A375 (cell line): ENCODE results near the gene KLK6. TPM values are rescaled to one million over a fixed set of nuclear protein-coding genes. Genes with fewer than 3 reads are reported as not detected.

ENCODE experiments used
- total RNA-seq: library from RNA; depleted of rRNA; stranded (reverse); fragments of >200 nt; shearing (Covaris generic); gene quantifications from 2 replicates; pipeline ENCODE4 v1.2.3, GENCODE V29; 2014; rRNA removed

KLK6 gene
- 0.94 and 1.6 TPM in 2 replicates for total RNA-seq

DNA sequence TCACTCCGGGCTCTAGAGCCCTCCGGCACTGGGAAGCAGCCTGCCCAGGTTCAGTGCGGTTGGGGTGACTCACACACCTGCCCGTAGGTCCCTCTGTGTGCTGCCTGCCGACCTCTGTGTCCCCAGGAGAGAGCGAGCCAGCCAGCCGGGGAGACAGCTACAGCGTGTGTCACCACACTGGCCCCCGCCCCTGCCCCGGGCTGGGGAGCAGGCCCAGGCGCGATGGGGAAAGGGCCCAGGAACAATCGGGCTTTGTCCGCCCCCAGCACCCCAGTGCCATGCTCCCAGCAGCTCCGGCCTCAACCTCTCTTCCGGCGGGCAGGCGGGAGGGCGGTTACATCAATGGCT lies at the start of gene KLK6:
KLK6 (minus strand) TSS at position 179 of the 348 bp plus-strand sequence. CDS start 1,487 bp downstream, outside the sequence.

GRCh38 chr19:51001515-51001914 lies 32.1 kb upstream of the KLK6 start, which contains the start of gene KLK8:
TSS of gene KLK8 (minus strand) at chr19:51001604. CDS start at chr19:51001167, 437 bp downstream.

GRCh38 chr19:50983625-50984292 lies 14.4 kb upstream of the KLK6 start, which contains the start of gene KLK7:
TSS of gene KLK7 (minus strand) at chr19:50983917. CDS start at chr19:50982399, 1,518 bp downstream.

DNA sequence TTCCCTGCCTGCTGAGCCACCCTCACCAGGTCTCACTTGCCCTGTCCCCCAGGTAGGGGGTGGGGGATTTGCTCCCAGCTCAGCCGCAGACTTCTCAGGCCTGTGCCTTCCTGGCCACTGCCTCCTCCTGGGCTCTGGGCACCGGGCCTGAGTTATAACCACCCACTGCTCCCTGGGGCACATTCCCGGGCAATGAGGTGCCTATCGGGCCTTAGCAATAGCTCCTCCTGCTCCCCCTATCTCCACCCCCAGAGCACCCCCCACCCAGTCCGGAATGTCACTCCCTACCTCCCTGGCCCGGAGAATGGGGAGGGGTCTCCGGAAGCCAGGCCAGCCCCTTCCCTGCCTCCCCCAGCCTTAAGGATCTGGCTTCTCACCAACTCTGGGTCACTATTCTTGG lies 16.5 kb downstream of the KLK6 start, which contains the start of gene KLK5:
KLK5 (minus strand) TSS at position 129 of the 400 bp plus-strand sequence. CDS start 381 bp downstream, outside the sequence.

DNA sequence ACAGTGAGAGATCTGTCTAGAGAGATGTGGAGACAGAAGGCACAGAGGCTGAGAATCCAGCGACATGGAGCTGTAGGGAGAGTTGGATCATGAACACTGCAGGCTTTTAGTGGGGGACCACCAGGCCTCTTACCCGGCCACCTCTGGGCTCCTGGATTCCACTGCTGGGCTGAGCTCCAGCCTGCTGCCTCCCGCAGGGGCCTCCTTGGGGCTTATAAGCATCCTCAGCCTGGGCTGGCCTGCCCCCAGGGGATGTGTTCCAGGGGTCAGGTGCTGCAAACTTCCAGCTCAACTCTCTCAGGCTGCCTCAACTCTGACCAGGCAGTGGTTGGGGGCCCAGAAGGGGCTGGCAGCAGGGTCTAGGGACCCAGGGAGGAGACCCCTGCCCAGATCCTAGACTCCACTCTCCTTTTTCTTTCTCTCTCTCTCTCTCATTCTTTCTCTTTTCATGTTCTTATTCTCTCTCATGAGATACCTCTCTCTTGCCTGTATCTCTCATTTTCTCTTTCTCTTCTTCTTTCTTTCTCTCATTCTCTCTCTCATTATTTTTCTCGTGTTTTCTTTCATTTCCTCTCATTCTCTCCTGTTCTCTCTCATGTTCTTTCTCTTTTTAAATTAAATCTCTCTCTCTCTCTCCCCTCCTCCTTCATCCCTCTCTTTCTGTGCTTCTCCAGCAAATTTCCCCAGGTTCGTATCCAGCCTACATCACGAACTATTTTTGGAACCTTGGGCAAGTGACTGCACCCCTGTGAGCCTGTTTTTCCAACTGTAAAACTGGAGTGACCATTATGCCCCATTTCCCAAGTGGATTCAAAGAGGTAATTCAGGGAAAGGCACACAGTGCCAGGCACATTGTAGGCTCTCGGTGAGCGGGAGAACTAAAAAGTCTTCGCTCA lies 57.9 kb downstream of the KLK6 start, which contains the start of gene KLK4:
KLK4 (minus strand) TSS at position 190 of the 896 bp plus-strand sequence. CDS start 657 bp downstream, outside the sequence.

Other genes starting within 250 kb of the KLK6 start
- gene SHANK1, start 249.8 kb downstream of the KLK6 start, total RNA-seq = 0.77 and 1.4 TPM in 2 replicates
- gene CLEC11A, start 246.2 kb downstream of the KLK6 start, total RNA-seq = 17.3 and 17.7 TPM in 2 replicates
- not detected in 2 replicates for gene GPR32, start 199.1 kb downstream of the KLK6 start, total RNA-seq
- gene ACP4, start 179.2 kb downstream of the KLK6 start, total RNA-seq = not detected in 2 replicates
- gene KLK1, start 145.8 kb downstream of the KLK6 start, total RNA-seq = not detected in 2 replicates
- not detected in 2 replicates for gene KLK15, start 136.0 kb downstream of the KLK6 start, total RNA-seq
- not detected in 2 replicates for gene KLK3, start 114.7 kb downstream of the KLK6 start, total RNA-seq
- 0.50 and 1.5 TPM in 2 replicates for gene KLK2, start 96.2 kb downstream of the KLK6 start, total RNA-seq
- not detected in 2 replicates for gene KLK4, start 58.2 kb downstream of the KLK6 start, total RNA-seq
- gene KLK5, start 16.6 kb downstream of the KLK6 start, total RNA-seq = not detected in 2 replicates
- not detected in 2 replicates for gene KLK7, start 14.3 kb upstream of the KLK6 start, total RNA-seq
- not detected in 2 replicates for gene KLK8, start 32.0 kb upstream of the KLK6 start, total RNA-seq
- gene KLK10, start 50.1 kb upstream of the KLK6 start, total RNA-seq = not detected in 2 replicates
- gene KLK11, start 57.0 kb upstream of the KLK6 start, total RNA-seq = not detected in 2 replicates
- gene KLK12, start 65.4 kb upstream of the KLK6 start, total RNA-seq = not detected in 2 replicates
- not detected in 2 replicates for gene KLK13, start 95.5 kb upstream of the KLK6 start, total RNA-seq
- 0.85 TPM in 1 of 2 replicates, not detected in the other for gene KLK14, start 113.3 kb upstream of the KLK6 start, total RNA-seq
- gene CTU1, start 138.8 kb upstream of the KLK6 start, total RNA-seq = 19.1 and 20.6 TPM in 2 replicates
- 0.08 TPM in 1 of 2 replicates, not detected in the other for gene SIGLEC9, start 155.3 kb upstream of the KLK6 start, total RNA-seq
- not detected in 2 replicates for gene SIGLEC7, start 172.7 kb upstream of the KLK6 start, total RNA-seq